H1 (cell line): ENCODE results near the gene RNF8. TPM values are rescaled to one million over a fixed set of nuclear protein-coding genes. Genes with fewer than 3 reads are reported as not detected.

Experiments used
- CHD7 ChIP-seq: fragments of 300-600 bp; sonication (generic); IDR thresholded peaks from 2 replicates; pipeline ENCODE4 v1.7.1; 2012; ENCODE audit warnings: low read length, moderate library complexity, mild to moderate bottlenecking, inconsistent platforms; ENCODE audit not compliant: insufficient replicate concordance
- CTCF ChIP-seq, 3 experiments: IDR thresholded peaks; 1 replicate in 2 of 3; 2 replicates in 1 of 3; pipeline versions ENCODE4 v1.5.1 to v1.6.1; 2011; ENCODE audit warnings: low read length in 3 of 3, mild to moderate bottlenecking in 3 of 3, inconsistent platforms in 2 of 3, low read depth in 1 of 3, moderate library complexity in 1 of 3; ENCODE audit not compliant: insufficient read depth in 1 of 3; ENCODE audit errors: control extremely low read depth in 1 of 3
- GABPA ChIP-seq: IDR thresholded peaks from 2 replicates; pipeline ENCODE4 v1.6.1; 2011; ENCODE audit warnings: mild to moderate bottlenecking, low read length, moderate library complexity, borderline replicate concordance; ENCODE audit not compliant: insufficient read depth
- KDM4A ChIP-seq: IDR thresholded peaks from one replicate; pipeline ENCODE4 v1.7.1; 2012; ENCODE audit warnings: low read depth, mild to moderate bottlenecking, moderate library complexity, low read length, inconsistent platforms; ENCODE audit not compliant: severe bottlenecking
- NRF1 ChIP-seq: IDR thresholded peaks from 2 replicates; pipeline ENCODE4 v1.6.1; 2011; ENCODE audit warnings: mild to moderate bottlenecking, low read depth, low read length, improper control_type of control experiment
- SIN3A ChIP-seq, 2 experiments: IDR thresholded peaks in 1 of 2; conservative IDR thresholded peaks in 1 of 2; 2 replicates each; pipeline ENCODE4 v1.6.1; 2011 to 2012; ENCODE audit warnings: low read length in 2 of 2, improper control_type of control experiment in 1 of 2, low read depth in 1 of 2, mild to moderate bottlenecking in 1 of 2
- SP4 ChIP-seq: IDR thresholded peaks from 2 replicates; pipeline ENCODE4 v1.6.1; 2012; ENCODE audit warnings: low read length, inconsistent platforms
- polyA plus RNA-seq, 7 experiments: library from polyadenylated mRNA; depleted of rRNA in 3 of 7; stranded (reverse) in 5 of 7; unstranded in 2 of 7; fragments of >200 nt in 5 of 7; fragments of 200-250 nt in 2 of 7; gene quantifications; 1 replicate in 5 of 7; 2 replicates in 1 of 7; 4 replicates in 1 of 7; pipeline versions ENCODE4 v1.2.1 to v1.2.3, GENCODE V29; 2011 to 2013; ENCODE audit warnings: missing spikeins in 2 of 7, mixed read lengths in 2 of 7
- total RNA-seq: library from RNA; stranded (reverse); fragmentation: NEBNext Ultra II Directional; extraction: Animal tissue kit (Norgen Biotek cat#: 25700); gene quantifications from 2 replicates; pipeline ENCODE4 v1.2.1, GENCODE V29; 2021

RNF8 gene
- total and polyA plus RNA-seq, 2 of the 8 experiments (the other 6 are each of a cell fraction or from before 2014, with no cell fraction given): 20.3 to 44.7 TPM

- TF ChIP-seq CHD7 (no peak), CTCF (IDR thresholded peaks at IDR 0.05; ENCODE audit: control extremely low read depth in 1 of 3, insufficient read depth in 1 of 3, low read depth in 1 of 3, low read length in 3 of 3) (no peak), NRF1 (no peak), KDM4A (no peak), SIN3A (conservative IDR thresholded peaks at IDR 0.05 in 1 of 2, IDR thresholded peaks at IDR 0.05 in 1 of 2; ENCODE audit: low read depth in 1 of 2, low read length in 2 of 2) (no peak), SP4 (no peak), GABPA (no peak)
Measured at GRCh38 chr6:37313723-37314486, 39.9 kb upstream of the RNF8 start (continued).
